Loucy (cell line): ENCODE data around the gene SLC9A9.

Experiments
- H2AFZ ChIP-seq: fragments of 200-600 bp; sonication (generic); 2 replicates; pipeline ENCODE4 v1.6.0; 2016; ENCODE audit warnings: antibody characterized with exemption, mild to moderate bottlenecking, low read length, moderate library complexity
- H3F3A ChIP-seq: fragments of 200-600 bp; 2 replicates; pipeline ENCODE4 v1.6.0; 2016; ENCODE audit warnings: antibody characterized with exemption, low read depth, mild to moderate bottlenecking
- H3K27me3 ChIP-seq: fragments of 200-600 bp; sonication (generic); 2 replicates; pipeline ENCODE4 v1.6.1; 2014; ENCODE audit warnings: low read length, mild to moderate bottlenecking; ENCODE audit not compliant: insufficient read depth, poor library complexity, severe bottlenecking
- H3K36me3 ChIP-seq: fragments of 200-600 bp; sonication (generic); 2 replicates; pipeline ENCODE4 v1.6.1; 2016; ENCODE audit warnings: low read length; ENCODE audit not compliant: insufficient read depth
- H3K4me1 ChIP-seq: fragments of 200-600 bp; sonication (generic); 2 replicates; pipeline ENCODE4 v1.5.1; 2014; ENCODE audit warnings: low read length, mild to moderate bottlenecking; ENCODE audit not compliant: insufficient read depth, poor library complexity, severe bottlenecking
- H3K4me2 ChIP-seq: fragments of 200-600 bp; sonication (generic); 2 replicates; pipeline ENCODE4 v1.6.0; 2014; ENCODE audit warnings: antibody characterized with exemption, low read length, low read depth, mild to moderate bottlenecking; ENCODE audit not compliant: poor library complexity, severe bottlenecking
- H3K4me3 ChIP-seq: fragments of 200-600 bp; sonication (generic); 2 replicates; pipeline ENCODE4 v1.5.1; 2014; ENCODE audit warnings: low read length, mild to moderate bottlenecking, mixed read lengths; ENCODE audit not compliant: poor library complexity, severe bottlenecking
- H3K79me2 ChIP-seq: fragments of 200-600 bp; sonication (generic); 2 replicates; pipeline ENCODE4 v1.6.1; 2014; ENCODE audit warnings: low read length; ENCODE audit not compliant: insufficient read depth
- H3K9ac ChIP-seq: fragments of 200-600 bp; sonication (generic); 2 replicates; pipeline ENCODE4 v1.6.0; 2014; ENCODE audit warnings: mild to moderate bottlenecking, low read depth, low read length, moderate library complexity; ENCODE audit not compliant: poor library complexity, severe bottlenecking
- H3K9me2 ChIP-seq: fragments of 200-600 bp; sonication (generic); replicated peaks from 2 replicates; pipeline ENCODE4 v1.6.1; 2016; ENCODE audit warnings: low read depth, low read length, mixed read lengths
- H3K9me3 ChIP-seq: fragments of 200-600 bp; sonication (generic); 2 replicates; pipeline ENCODE4 v1.6.1; 2014; ENCODE audit warnings: mild to moderate bottlenecking, antibody characterized with exemption, low read length, low read depth; ENCODE audit not compliant: insufficient read depth
- H4K20me1 ChIP-seq: fragments of 200-600 bp; sonication (generic); 2 replicates; pipeline ENCODE4 v1.6.0; 2014; ENCODE audit warnings: antibody characterized with exemption, low read length, mild to moderate bottlenecking; ENCODE audit not compliant: insufficient read depth, poor library complexity, severe bottlenecking
- CTCF ChIP-seq: fragments of 200-600 bp; sonication (generic); conservative IDR thresholded peaks from 2 replicates; pipeline ENCODE4 v1.5.1; 2014; ENCODE audit warnings: mild to moderate bottlenecking, antibody characterized with exemption, low read length
- EZH2phosphoT487 ChIP-seq: fragments of 200-600 bp; IDR thresholded peaks from 2 replicates; pipeline ENCODE4 v1.6.1; 2018; ENCODE audit warnings: antibody characterized with exemption, mild to moderate bottlenecking, moderate library complexity, borderline replicate concordance

Gene SLC9A9

GRCh38 chr3:143749926-143750325, 98.3 kb downstream of the SLC9A9 start:
- Histone ChIP-seq H3K36me3 (no peaks in the 10 kb centered on the region), H3K4me1 (peaks cover 6% of the 10 kb centered on the region), H3K79me2 (no peaks in the 10 kb centered on the region), H3K4me2 (no peak overlapping the region), H3K9me2 (no peaks in the 10 kb centered on the region), H4K20me1 (no peaks in the 10 kb centered on the region), H3F3A (no peaks in the 10 kb centered on the region), H3K27me3 (no peaks in the 10 kb centered on the region), H3K9me3 (no peaks in the 10 kb centered on the region), H2AFZ (no peak overlapping the region), H3K4me3 (no peak overlapping the region), H3K9ac (no peak overlapping the region)
- TF ChIP-seq CTCF (no peak), EZH2phosphoT487 (no peak)

- no peaks in the 10 kb centered on the region for H3K27me3 ChIP-seq
- no peaks in the 10 kb centered on the region for H3F3A ChIP-seq
- H2AFZ ChIP-seq = no peak overlapping the region
- H3K9me2 ChIP-seq = no peaks in the 10 kb centered on the region
- no peaks in the 10 kb centered on the region for H3K79me2 ChIP-seq
- H3K4me2 ChIP-seq = no peak overlapping the region
- H4K20me1 ChIP-seq = no peaks in the 10 kb centered on the region
- no peak overlapping the region for H3K4me3 ChIP-seq
- no peak for TF ChIP-seq EZH2phosphoT487
- H3K4me1 ChIP-seq = no peaks in the 10 kb centered on the region
- no peaks in the 10 kb centered on the region for H3K9me3 ChIP-seq
- H3K36me3 ChIP-seq = no peaks in the 10 kb centered on the region
- H3K9ac ChIP-seq = no peak overlapping the region
These were observed 111.2 kb downstream of the SLC9A9 start for GRCh38 chr3:143737065-143737464.

GRCh38 chr3:143736205-143736997, 111.9 kb downstream of the SLC9A9 start:
- Histone ChIP-seq H3K9ac (no peak overlapping the region), H3K9me2 (no peaks in the 10 kb centered on the region), H2AFZ (no peak overlapping the region), H3K4me2 (no peak overlapping the region), H3K4me3 (no peak overlapping the region), H3K79me2 (no peaks in the 10 kb centered on the region), H4K20me1 (no peaks in the 10 kb centered on the region), H3K27me3 (no peaks in the 10 kb centered on the region), H3K36me3 (no peaks in the 10 kb centered on the region), H3K4me1 (no peaks in the 10 kb centered on the region), H3F3A (no peaks in the 10 kb centered on the region), H3K9me3 (no peaks in the 10 kb centered on the region)
- TF ChIP-seq CTCF = no peak
- TF ChIP-seq EZH2phosphoT487 = no peak

- Histone ChIP-seq H3K79me2 (no peaks in the 10 kb centered on the region), H3F3A (no peaks in the 10 kb centered on the region), H3K4me3 (no peak overlapping the region), H3K4me1 (no peaks in the 10 kb centered on the region), H3K9me3 (no peaks in the 10 kb centered on the region), H4K20me1 (no peaks in the 10 kb centered on the region), H2AFZ (no peak overlapping the region), H3K9ac (no peak overlapping the region), H3K4me2 (no peak overlapping the region), H3K27me3 (no peaks in the 10 kb centered on the region), H3K36me3 (no peaks in the 10 kb centered on the region), H3K9me2 (no peaks in the 10 kb centered on the region)
- TF ChIP-seq CTCF = no peak
- TF ChIP-seq EZH2phosphoT487 = no peak
These were observed 116.5 kb downstream of the SLC9A9 start for GRCh38 chr3:143731776-143732175.
